Measurements from ENCODE around the gene UFD1.

Gene UFD1

DNA sequence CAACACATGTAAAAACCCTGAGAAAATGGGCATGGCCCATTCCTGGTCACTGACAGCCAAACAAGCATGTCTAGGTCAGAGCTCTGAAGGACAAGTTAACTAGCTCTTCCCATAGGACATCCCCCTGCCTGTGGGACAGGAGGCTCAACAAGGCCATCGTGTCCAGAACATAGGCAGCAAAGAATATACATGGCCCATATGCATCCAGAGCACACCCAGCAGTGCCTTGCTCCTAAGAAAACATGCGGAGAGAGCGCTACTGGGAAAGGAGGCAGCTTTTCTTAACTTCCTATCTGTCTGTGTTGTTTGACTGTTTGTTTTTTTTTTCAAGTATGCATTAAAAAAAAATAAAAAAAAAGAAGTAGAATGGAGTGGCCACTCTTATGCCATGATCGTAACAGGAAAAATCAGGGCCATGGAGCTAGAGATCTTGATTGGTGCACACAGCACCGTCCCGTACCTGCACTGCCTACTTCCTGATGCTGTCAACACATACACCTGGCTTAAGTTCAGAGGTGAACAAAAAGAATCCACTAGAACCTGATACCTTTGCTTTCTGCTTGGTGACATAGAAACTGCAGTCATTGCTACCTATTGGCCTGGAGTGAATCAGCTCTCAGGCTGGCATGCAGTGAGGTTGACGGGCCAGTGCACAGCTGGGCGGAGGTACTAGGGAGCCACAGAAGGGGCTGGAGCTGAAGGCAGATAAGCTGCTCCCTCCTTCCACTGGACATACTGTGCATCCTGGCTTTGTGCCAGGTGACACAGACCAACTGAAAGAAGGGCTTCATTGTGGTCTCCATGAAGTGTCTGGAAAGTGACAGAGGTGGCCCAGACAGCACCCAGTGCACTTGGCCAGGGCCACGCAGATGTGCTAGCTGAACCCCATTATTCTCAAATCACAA lies 11.9 kb downstream of the UFD1 start:
- DNase-seq = no peak

DNA sequence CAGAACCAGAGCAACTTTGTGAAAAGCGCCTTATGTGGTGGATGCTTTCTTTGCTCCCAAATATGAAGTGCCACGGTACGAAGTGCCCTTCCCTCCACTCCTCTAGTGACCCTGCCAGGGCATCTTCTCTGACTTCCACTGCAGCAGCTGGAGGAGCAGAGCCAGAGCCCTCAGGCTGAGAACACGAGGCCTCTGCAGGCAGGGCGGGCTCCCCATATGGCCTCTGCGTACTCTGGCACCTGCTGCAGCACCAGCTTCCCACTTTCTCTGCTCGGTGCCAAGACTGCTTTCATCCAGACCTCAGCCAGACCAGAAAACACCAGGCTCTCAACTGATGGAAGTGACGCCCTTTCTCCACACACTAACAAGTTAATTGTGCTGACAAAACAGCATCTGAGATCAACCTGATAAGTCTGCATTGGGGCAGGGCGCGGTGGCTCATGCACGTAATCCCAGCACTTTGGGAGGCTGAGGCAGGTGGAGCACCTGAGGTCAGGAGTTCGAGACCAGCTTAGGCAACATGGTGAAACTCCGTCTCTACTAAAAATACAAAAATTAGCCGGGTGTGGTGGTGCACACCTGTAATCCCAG lies 12.8 kb downstream of the UFD1 start:
- no peak for DNase-seq

DNA sequence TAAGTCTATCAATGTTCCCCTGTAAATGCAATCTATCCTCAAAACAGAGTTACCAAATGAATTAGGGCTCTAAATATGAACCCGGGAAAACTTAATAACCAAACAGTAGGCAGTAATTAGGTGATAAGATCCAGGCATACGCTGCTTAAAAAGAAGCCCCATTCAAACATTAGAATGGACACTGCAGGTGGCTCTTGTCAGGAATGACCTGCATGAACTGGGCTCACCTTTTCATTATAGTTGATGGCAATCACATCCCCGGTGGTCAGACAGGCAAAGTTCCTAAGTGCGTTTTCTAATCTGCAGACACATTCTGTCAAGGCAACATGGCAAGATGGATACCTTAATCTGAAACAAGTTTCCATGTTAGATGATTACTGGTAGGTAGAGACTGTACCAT lies 14.0 kb downstream of the UFD1 start:
- DNase-seq = no peak

DNA sequence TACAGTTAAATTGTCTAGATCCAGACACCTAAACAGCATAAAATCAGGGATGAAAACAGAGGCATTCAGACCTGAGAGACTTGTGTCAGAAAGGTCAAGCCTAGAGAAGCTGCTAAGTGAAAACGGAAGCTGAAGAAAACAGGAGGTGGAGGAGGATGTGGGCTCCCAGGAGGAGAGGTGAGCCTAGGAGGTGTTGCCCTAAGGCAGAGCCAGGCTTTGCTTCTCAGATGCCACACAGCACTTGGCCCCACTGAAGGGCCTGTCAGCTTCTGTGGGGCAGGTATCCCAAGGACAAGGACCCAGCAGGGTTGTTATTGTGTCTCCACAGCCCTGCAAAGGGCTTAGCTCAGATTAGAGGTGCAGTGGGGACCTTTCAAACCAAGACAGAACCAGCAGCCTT lies 14.4 kb downstream of the UFD1 start:
- DNase-seq = no peak

- no peak for DNase-seq
Observed at GRCh38 chr22:19463491-19464469, 15.2 kb downstream of the UFD1 start.

GRCh38 chr22:19463008-19463407 lies 16.0 kb downstream of the UFD1 start:
- no peak for DNase-seq

DNA sequence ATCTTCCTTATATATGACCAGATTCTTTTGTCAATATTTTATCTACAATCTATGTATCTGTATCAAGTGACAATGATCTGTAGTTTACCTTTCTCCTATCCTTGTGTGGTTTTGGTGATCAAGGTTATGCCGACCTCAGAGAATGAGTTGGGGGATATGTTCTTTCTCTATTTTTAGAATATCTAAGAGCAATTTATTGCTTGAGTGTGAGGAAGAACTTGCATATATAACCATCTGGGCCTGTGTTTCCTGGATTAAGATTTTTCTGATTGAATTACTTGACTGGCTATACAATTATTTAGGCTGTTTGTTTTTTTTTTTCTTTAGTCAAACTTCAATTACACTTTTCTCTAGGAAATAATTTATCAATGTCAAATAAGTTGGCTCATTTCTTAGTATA lies 17.5 kb downstream of the UFD1 start:
- DNase-seq = no peak

- no peak for DNase-seq
Observed at GRCh38 chr22:19460036-19460435, 19.0 kb downstream of the UFD1 start.

GRCh38 chr22:19457828-19458428 lies 21.1 kb downstream of the UFD1 start:
- no peak for DNase-seq

DNA sequence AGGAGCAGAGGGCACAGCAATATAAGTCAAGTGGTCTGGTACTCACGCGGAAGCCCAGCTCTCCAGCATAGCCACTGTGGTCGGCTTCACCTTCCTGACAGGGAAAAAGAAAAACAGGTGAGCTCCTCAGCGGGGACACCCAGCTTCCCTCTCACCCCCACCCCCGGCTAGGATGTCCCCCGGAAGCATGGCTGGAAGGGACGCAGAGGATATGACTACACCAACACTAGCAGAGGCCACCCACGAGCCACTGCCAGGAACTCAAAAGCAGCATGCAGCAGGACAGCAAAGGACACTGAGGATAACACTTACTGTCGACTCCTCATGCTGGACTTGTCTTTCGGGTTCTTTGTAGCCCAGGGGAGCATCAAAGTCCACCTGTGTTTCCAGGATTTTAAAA lies 22.5 kb downstream of the UFD1 start:
- no peak for DNase-seq

DNA sequence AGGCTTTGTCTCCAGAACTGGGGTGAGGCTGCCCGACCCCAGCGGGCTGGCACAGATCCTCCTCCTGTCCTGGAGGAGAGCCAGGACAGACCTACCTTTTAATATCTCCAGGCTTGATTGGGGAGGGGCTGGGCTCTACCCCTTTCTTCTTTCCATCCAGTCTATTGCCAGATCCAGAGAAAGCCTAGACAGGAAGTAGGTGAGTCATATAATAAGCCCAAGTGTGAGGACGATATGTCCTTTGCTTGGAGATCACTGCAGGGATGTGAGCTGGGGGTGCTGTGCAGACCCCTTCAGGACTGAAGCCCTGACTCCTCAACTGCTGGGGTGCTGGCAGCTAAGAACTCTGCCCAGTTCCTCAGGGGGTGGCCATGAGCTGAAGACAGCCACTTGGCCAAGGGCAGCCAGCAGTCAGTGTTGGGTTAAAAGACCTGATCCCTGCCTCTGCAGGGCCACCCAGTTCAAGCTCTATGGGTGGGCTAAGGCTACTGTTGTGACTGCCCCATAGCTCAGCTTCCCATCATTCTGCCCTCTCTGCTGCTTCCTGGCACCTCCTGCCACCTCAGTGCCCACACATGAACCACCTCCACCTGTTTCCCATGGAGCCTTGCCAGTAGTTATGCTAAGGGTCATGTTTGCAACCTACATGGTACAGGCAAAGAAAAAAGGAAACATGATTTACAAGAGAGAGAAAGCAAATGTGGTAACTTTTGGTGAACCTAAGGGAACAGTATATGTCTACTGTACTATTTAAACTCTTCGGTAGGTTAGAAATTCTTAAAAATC lies 23.2 kb downstream of the UFD1 start:
- DNase-seq = no peak

DNA sequence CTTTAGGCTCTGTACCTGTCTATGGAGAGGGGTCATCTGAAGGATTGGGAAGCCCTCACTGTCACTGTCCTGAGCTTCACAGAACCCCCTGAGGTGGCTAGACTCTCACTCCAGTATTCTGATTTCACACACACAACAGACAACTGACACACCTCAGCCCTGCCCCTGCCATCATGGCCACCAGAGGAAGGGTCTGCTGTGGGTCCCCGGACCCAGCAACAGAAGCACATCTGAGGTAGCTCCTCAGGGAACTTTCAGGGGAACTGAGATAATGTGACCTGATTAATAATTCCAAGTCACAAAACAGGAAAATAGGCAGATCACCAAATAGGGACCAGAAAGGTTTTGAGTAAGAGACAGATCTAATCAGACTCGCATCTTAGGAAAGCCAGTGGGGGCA lies 24.0 kb downstream of the UFD1 start:
- DNase-seq = no peak

DNA sequence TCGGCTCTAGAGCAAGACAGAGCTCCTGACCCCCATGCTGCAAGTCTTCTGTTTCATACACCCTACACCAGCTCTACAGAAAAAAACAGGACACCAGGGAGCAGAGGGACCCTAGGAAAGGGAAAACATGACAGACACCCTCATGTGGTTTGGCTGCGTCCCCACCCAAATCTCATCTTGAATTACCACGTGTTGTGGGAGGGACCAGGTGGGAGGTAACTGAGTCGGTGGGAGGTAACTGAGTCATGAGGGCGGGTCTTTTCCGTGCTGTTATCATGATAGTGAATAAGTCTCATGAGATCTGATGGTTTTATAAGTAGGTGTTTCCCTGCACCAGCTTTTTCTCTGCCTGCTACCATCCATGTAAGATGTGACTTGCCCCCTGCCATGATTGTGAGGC lies 24.8 kb downstream of the UFD1 start:
- no peak for DNase-seq

DNA sequence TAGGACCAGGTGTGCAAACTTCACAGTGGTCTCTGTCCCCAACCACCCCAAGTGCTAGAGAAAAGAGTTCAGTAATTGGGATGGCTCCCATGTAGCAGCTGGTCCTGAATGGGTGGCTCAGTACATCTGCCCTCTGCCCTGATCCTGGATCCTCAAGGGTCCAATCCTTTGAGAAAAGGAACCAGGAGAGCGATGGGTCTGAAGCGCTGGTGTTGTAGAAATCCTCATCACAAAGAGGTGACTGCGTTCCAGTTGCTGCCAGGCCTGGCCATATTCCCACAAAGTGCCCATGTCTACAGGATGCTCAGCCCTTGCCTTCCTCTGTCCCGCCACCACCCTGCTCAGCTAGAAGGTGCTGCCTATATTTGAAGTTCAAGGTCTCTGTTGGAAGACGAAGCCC lies 25.3 kb downstream of the UFD1 start:
- no peak for DNase-seq

- no peak for DNase-seq
Observed at GRCh38 chr22:19451570-19451969, 27.4 kb downstream of the UFD1 start.

DNA sequence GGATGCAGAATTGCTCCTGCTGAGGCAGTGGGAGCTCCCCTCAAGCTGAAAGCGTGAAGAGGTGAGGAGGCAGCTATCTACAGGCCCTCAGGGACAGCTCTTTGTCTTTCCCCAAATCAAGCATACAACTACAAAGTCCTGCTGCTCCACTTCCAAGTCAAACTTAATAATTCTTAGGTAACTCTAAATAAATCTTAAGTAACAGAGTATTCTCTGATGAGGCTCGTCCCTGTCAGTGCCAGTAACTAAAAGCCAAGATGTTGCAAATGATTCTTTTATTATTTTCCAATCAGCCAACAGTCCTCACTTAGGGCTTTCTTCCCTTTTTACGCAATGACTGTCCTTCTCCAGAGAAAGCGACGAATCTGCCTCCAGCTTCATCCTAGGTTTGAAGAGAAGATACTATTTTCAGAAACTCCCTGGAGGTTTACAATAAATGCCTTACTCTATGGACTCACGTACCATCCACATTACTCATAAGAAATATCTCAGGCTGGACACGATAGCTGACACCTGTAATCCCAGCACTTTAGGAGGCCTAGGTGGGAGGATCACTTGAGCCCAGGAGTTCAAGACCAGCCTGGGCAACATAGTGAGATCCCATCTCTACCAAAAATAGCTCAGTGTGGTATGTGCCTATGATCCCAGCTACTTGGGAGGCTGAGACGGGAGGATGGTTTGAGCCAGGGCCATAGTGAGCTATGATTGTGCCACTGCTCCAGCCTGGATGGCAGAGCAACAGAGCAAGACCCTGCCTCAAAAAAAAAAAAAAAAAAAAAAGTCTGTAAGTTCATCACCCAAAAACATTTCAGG lies 28.4 kb downstream of the UFD1 start:
- DNase-seq = no peak

DNA sequence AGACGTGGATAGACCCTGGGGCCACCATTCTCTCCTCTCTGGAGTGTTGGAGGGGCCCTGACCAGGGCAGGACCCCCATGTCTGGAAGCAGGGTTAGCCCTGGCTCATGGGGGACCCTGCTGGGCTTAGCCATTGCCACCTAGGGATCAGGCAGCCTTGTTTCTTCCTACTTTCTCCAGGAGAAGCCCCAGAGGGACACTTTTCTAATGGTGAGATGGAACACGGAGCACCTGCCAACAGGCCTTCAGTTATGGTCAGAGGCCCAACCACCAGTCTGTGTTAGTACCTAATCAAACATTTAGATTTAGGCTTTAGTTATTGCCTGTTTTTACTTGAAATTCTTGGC lies 29.6 kb downstream of the UFD1 start:
- DNase-seq = no peak

- no peak for DNase-seq
Observed at GRCh38 chr22:19448739-19449421, 30.1 kb downstream of the UFD1 start.

GRCh38 chr22:19448076-19448607 lies 30.9 kb downstream of the UFD1 start:
- DNase-seq = peak; percentile 31

DNA sequence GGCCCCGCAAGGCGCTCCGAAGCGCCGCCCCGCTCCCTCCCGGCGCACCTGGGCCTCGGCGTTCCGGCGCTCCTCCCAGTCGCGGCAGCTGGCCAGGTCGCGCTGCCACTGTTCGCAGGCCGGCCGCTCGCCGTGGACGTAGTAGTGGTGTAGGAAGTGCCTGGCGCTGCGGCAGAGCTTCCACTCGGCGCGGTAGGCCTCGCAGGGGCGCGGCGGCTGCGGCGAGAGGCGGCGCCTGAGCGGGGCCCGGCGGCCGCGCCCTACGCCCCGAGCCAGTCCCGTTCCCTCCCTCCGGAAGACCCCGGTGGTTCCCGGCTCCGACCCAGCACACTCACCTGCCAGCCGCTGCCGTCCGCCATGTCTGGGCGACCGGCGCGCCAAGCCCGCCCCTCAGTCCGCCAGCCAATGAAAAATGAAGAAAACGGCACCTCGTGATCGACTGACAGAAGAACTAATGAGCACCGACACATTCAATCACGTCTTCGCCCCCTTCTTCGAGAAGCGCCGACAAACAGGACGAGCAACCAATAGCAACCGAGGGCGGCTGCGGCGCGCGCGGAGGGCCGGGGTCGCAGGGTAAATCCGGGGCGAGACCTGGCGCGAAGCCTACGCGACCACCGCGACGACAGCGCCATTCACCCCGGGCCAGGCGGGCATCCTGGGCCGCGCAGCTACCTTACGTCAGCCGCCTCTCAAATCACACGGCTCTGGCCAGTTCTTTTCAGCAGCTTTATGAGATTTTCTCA lies 31.5 kb downstream of the UFD1 start, which contains the start of gene C22orf39:
Gene C22orf39 (minus strand): TSS at position 382 of the 746 bp plus-strand sequence. CDS start 23 bp downstream, at position 359.
- peak; percentile 78 for DNase-seq

All from 8988T (cell line).